D721Med (cell line): ENCODE results near the gene ZNF226.
"Not testable (repeated sequence)": the region's sequence is repeated elsewhere in the genome, so short reads cannot be mapped to it uniquely, and the experiment has no call there.

Experiments used
- DNase-seq: peaks from one replicate; pipeline ENCODE4 v3.0.0; 2011; ENCODE audit warnings: low spot score; ENCODE audit not compliant: insufficient read length
- FAIRE-seq: peaks from 2 replicates; lab custom pipeline; 2011; peaks lifted over from hg19 to GRCh38; lab: Jason Lieb, UNC
- TF ChIP-seq, protein P1 (sequence below): IDR thresholded peaks from 2 replicates; pipeline ENCODE4 v1.5.1; 2012; ENCODE audit warnings: mild to moderate bottlenecking, control low read depth; ENCODE audit not compliant: insufficient read depth; ENCODE audit errors: missing control alignments

The ZNF226 gene

DNA sequence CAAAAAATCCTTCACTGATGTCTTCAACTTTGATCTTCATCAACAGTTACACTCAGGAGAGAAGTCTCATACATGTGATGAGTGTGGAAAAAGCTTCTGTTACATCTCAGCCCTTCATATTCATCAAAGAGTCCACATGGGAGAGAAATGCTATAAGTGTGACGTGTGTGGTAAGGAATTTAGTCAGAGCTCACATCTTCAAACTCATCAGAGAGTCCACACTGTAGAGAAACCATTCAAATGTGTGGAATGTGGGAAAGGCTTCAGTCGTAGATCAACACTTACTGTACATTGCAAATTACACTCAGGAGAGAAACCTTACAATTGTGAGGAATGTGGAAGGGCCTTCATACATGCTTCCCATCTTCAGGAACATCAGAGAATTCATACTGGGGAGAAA lies 8.4 kb upstream of the ZNF226 start:
- TF ChIP-seq, protein P1, sequence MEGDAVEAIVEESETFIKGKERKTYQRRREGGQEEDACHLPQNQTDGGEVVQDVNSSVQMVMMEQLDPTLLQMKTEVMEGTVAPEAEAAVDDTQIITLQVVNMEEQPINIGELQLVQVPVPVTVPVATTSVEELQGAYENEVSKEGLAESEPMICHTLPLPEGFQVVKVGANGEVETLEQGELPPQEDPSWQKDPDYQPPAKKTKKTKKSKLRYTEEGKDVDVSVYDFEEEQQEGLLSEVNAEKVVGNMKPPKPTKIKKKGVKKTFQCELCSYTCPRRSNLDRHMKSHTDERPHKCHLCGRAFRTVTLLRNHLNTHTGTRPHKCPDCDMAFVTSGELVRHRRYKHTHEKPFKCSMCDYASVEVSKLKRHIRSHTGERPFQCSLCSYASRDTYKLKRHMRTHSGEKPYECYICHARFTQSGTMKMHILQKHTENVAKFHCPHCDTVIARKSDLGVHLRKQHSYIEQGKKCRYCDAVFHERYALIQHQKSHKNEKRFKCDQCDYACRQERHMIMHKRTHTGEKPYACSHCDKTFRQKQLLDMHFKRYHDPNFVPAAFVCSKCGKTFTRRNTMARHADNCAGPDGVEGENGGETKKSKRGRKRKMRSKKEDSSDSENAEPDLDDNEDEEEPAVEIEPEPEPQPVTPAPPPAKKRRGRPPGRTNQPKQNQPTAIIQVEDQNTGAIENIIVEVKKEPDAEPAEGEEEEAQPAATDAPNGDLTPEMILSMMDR, result no peak

DNA sequence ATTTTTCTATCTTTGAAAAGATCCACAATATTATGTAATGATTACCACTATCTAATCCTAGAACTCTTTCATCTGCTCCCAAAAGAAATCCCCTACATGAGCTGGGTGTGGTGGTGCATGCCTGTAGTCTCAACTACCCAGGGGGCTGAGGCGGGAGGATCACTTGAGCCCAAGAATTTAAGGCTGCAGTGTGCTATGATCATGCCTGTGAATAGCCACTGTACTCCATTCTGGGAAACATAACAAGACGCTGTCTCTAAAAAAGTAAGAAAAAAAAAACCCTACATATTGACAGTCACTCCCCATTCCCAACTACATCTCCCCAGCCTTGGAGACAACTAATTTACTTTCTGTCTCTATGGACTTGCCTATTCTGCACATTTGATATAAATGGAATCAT lies 1.1 kb upstream of the ZNF226 start:
- DNase-seq (no peak), FAIRE-seq (no peak)
- TF ChIP-seq, protein P1, result no peak

More for the DNA sequence above, 8.4 kb upstream of the ZNF226 start:
- DNase-seq (no peak), FAIRE-seq (no peak)

DNA sequence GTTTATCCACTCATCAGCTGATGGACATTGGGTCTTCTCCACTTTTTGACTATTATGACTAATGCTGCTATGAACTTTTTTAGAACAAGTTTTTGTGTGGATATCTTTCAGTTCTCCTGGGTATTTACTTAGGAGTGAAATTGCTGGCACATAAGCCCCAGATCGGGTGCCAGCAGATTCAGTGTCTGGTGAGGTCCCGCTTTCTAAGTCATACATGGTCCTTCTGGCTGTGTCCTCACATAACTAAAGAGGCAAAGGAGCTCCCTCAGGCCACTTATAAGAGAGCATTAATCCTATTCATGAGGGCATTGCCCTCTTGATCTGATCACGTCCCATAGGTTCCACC lies 600 bp upstream of the ZNF226 start:
- TF ChIP-seq, protein P1, result no peak
- no peak for FAIRE-seq
- DNase-seq, result no peak

DNA sequence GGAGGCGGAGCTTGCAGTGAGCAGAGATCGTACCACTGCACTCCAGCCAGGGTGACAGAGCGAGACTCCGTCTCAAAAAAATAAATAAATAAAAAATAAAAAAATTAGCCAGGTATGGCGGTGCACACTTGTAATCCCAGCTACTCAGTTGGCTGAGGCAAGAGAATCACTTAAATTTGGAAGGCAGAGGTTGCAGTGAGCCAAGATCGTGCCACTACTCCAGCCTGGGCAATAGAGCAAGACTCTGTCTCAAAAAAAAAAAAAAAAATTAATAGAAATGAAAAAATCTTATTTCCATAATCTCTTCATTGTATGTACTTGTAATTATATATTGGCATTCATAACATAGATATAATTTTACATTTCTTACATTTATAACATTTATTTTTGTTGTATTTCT lies 5.8 kb downstream of the ZNF226 start:
- FAIRE-seq, result not testable (repeated sequence)

DNA sequence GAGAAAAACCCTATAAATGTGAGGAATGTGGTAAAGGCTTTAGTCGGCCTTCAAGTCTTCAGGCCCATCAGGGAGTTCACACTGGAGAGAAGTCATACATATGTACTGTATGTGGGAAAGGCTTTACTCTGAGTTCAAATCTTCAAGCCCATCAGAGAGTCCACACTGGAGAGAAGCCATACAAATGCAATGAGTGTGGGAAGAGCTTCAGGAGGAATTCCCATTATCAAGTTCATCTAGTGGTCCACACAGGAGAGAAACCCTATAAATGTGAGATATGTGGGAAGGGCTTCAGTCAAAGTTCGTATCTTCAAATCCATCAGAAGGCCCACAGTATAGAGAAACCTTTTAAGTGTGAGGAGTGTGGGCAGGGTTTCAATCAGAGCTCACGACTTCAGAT lies 11.7 kb downstream of the ZNF226 start:
- TF ChIP-seq, protein P1, result no peak
- DNase-seq, result no peak
- no peak for FAIRE-seq

More for the DNA sequence above, 5.8 kb downstream of the ZNF226 start:
- not testable (repeated sequence) for DNase-seq

DNA sequence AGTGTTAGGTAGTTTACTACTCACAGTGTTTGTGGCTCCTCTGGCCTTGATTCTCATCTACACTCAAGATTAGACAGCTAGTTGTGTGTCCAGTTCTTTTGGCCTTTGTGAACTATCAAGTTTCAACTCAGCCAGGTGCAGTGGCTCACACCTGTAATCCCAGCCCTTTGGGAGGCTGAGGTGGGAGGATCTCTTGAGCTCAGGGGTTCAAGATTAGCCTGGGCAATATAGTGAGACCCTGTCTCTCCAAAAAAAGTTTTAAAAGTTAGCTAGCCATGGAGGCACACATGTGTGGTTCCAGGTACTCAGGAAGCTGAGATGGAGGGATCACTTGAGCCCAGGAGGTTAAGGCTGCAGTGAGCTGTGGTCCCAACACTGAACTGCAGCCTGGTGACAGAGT lies 16.1 kb downstream of the ZNF226 start:
- no peak for FAIRE-seq
- DNase-seq, result no peak
- TF ChIP-seq, protein P1, result no peak

DNA sequence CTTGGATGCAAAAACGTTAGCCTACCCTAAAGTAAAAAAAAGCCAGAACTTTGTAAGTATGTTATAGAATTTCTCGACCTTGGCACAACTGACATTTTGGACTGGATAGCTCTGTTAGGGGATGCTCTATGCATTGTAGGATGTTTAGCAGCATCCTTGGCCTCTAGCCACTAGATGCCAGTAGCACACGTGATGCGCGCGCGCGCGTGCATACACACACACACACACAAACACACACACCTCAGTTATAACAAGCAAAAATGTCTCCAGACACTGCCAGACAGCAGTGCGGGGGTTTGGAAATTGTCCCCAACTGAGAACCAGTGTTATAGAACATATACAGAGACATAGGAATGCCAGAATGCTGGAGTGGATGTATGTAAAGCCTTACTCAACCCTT lies 17.2 kb downstream of the ZNF226 start:
- FAIRE-seq (no peak), DNase-seq (no peak)
- TF ChIP-seq, protein P1, result no peak

DNA sequence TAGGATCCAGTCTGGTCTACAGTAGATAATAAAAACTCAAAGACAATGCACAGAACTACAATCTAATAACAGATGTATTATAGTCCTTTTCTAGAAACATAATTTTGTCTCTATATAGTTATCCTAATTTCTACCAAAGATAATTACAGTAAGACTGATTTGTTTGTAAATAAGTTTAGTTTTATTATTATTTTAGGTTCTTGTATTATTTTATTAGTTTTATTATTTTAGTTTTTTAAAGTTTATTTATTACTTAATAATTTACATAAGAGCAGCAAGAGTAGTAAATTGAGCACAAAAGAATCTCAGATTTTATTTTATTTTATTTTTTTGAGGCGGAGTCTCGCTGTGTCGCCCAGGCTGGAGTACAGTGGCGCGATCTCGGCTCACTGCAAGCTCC lies 25.1 kb downstream of the ZNF226 start:
- FAIRE-seq, result no peak
- no peak for DNase-seq
- TF ChIP-seq, protein P1, result no peak
